ENCODE results near the gene TAS1R3. TPM values are rescaled to one million over a fixed set of nuclear protein-coding genes. Genes with fewer than 3 reads are reported as not detected.

The TAS1R3 gene
- total RNA-seq, 3 donors from 2014 or later (not counting 1 experiment from before 2014, with no cell fraction given) = 0.66 to 1.4 (median 1.3) TPM

- Mint-ChIP-seq H3K4me3 (no peak overlapping the region), H3K27ac (no peak overlapping the region), H3K36me3 (no peaks in the 10 kb centered on the region), H3K4me1 (peaks cover 0 to 9% of the 10 kb centered on the region in 2 donors), H3K9me3 (no peaks in the 10 kb centered on the region), H3K27me3 (ENCODE audit: low read depth in 2 of 2) (peaks cover 0 to 3% of the 10 kb centered on the region in 2 donors)
- no peak for ATAC-seq
- 95% methylated on average over 58 of the region's 58 CpGs for WGBS (ENCODE audit: insufficient coverage)
- Histone ChIP-seq H3K9me3 (ENCODE audit: control insufficient read depth, insufficient read depth, low read length) (no peaks in the 10 kb centered on the region), H3K4me1 (ENCODE audit: control insufficient read depth, insufficient read depth, low read length) (peaks cover 4% of the 10 kb centered on the region), H3K36me3 (ENCODE audit: control insufficient read depth, insufficient read depth, low read length) (no peaks in the 10 kb centered on the region), H3K27ac (ENCODE audit: low read length) (no peak overlapping the region), H3K4me3 (ENCODE audit: low read length) (no peak overlapping the region), H3K27me3 (ENCODE audit: control insufficient read depth, insufficient read depth, low read length) (no peaks in the 10 kb centered on the region)
- TF ChIP-seq CTCF (IDR thresholded peaks at IDR 0.05) = no peak
- intact Hi-C loops (cut with micrococcal nuclease) = loop anchor here (5.0 kb wide), 1 partner anchor 312 kb away; the partner anchor contains the start of gene PERM1
- no peak for DNase-seq
Observed at GRCh38 chr1:1294250-1294890, 36.7 kb upstream of the TAS1R3 start.

- intact Hi-C loops (cut with micrococcal nuclease) = no loop called here
- no peak for TF ChIP-seq CTCF (IDR thresholded peaks at IDR 0.05)
- Mint-ChIP-seq H3K27me3 (ENCODE audit: low read depth in 2 of 2) (no peaks in the 10 kb centered on the region), H3K4me1 (peaks cover 0 to 4% of the 10 kb centered on the region in 2 donors), H3K9me3 (no peaks in the 10 kb centered on the region), H3K36me3 (no peaks in the 10 kb centered on the region), H3K4me3 (no peak overlapping the region), H3K27ac (no peak overlapping the region)
- Histone ChIP-seq H3K4me1 (ENCODE audit: control insufficient read depth, insufficient read depth, low read length) (peaks cover 4% of the 10 kb centered on the region), H3K27ac (ENCODE audit: low read length) (no peak overlapping the region), H3K4me3 (ENCODE audit: low read length) (no peak overlapping the region), H3K9me3 (ENCODE audit: control insufficient read depth, insufficient read depth, low read length) (no peaks in the 10 kb centered on the region), H3K27me3 (ENCODE audit: control insufficient read depth, insufficient read depth, low read length) (no peaks in the 10 kb centered on the region), H3K36me3 (ENCODE audit: control insufficient read depth, insufficient read depth, low read length) (no peaks in the 10 kb centered on the region)
- WGBS (ENCODE audit: insufficient coverage) = 97% methylated on average over 35 of the region's 35 CpGs
- ATAC-seq (no peak), DNase-seq (no peak)
Observed at GRCh38 chr1:1295154-1295923, 35.7 kb upstream of the TAS1R3 start.

- DNase-seq = no peak
- Histone ChIP-seq H3K4me3 (ENCODE audit: low read length) (no peak overlapping the region), H3K36me3 (ENCODE audit: control insufficient read depth, insufficient read depth, low read length) (no peaks in the 10 kb centered on the region), H3K27me3 (ENCODE audit: control insufficient read depth, insufficient read depth, low read length) (no peaks in the 10 kb centered on the region), H3K9me3 (ENCODE audit: control insufficient read depth, insufficient read depth, low read length) (no peaks in the 10 kb centered on the region), H3K27ac (ENCODE audit: low read length) (no peak overlapping the region), H3K4me1 (ENCODE audit: control insufficient read depth, insufficient read depth, low read length) (peaks cover 4% of the 10 kb centered on the region)
- no peak for ATAC-seq
- no peak overlapping the region for H3K4me3 Mint-ChIP-seq
- no peak overlapping the region for H3K27ac Mint-ChIP-seq
- H3K9me3 Mint-ChIP-seq = no peaks in the 10 kb centered on the region
- TF ChIP-seq CTCF (IDR thresholded peaks at IDR 0.05) = no peak
- intact Hi-C loops (cut with micrococcal nuclease) = no loop called here
- H3K27me3 Mint-ChIP-seq (ENCODE audit: low read depth in 2 of 2) = no peaks in the 10 kb centered on the region
- peaks cover 0 to 3% of the 10 kb centered on the region in 2 donors for H3K4me1 Mint-ChIP-seq
- 98% methylated on average over 62 of the region's 62 CpGs for WGBS (ENCODE audit: insufficient coverage)
- no peaks in the 10 kb centered on the region for H3K36me3 Mint-ChIP-seq
Observed at GRCh38 chr1:1296070-1297061, 34.7 kb upstream of the TAS1R3 start.

Measured in natural killer cell (primary cell).